ENCODE results near the gene STUM. TPM values are rescaled to one million over a fixed set of nuclear protein-coding genes. Genes with fewer than 3 reads are reported as not detected.

The STUM gene
- total RNA-seq, 2 experiments from 2014 or later, result not detected

DNA sequence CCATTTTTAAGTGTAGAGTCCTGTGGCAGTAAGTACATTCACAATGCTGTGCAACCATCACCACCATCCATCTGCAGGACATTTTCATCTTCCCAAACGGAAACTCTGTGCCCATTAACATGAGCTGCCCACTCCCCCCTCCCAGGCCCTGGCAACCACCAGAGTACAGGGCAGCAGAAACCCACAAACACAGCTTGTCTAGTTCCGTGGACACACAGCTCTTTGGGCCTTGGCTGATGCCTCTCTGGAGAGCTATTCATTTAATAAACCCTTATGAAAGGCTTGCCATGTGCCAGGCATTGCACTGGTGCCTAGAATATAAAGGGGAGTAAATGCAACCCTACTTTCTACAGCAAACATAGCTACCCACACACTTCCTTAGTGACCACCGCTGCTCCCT, 28.0 kb downstream of the STUM start:
- no peaks in the 10 kb centered on the region for H3K36me3 ChIP-seq (ENCODE audit: insufficient read depth, low read length)
- no peaks in the 10 kb centered on the region for H3K9me3 ChIP-seq (ENCODE audit: control insufficient read depth in 1 of 2, insufficient read depth in 1 of 2, low read length in 2 of 2)
- H3K4me3 Mint-ChIP-seq, result no peak overlapping the region
- no peaks in the 10 kb centered on the region for H3K36me3 Mint-ChIP-seq (ENCODE audit: low read depth)
- intact Hi-C loops (cut with DNase I, micrococcal nuclease), result no loop called here
- no peaks in the 10 kb centered on the region for H3K27me3 ChIP-seq (ENCODE audit: control insufficient read depth in 1 of 2, insufficient read depth in 2 of 2, low read length in 2 of 2)
- ATAC-seq (ENCODE audit: poor library complexity) (no peak), DNase-seq (no peak)
- H3K9me3 Mint-ChIP-seq, result no peaks in the 10 kb centered on the region
- CTCF ChIA-PET, result no interaction called here
- no peaks in the 10 kb centered on the region for H3K4me1 Mint-ChIP-seq (ENCODE audit: low read depth)
- H3K4me3 ChIP-seq (ENCODE audit: low read length), result no peak overlapping the region
- H3K27ac ChIP-seq (ENCODE audit: low read depth in 1 of 2, low read length in 2 of 2), result no peak overlapping the region
- POLR2A ChIA-PET, result no interaction called here
- TF ChIP-seq, protein P1, sequence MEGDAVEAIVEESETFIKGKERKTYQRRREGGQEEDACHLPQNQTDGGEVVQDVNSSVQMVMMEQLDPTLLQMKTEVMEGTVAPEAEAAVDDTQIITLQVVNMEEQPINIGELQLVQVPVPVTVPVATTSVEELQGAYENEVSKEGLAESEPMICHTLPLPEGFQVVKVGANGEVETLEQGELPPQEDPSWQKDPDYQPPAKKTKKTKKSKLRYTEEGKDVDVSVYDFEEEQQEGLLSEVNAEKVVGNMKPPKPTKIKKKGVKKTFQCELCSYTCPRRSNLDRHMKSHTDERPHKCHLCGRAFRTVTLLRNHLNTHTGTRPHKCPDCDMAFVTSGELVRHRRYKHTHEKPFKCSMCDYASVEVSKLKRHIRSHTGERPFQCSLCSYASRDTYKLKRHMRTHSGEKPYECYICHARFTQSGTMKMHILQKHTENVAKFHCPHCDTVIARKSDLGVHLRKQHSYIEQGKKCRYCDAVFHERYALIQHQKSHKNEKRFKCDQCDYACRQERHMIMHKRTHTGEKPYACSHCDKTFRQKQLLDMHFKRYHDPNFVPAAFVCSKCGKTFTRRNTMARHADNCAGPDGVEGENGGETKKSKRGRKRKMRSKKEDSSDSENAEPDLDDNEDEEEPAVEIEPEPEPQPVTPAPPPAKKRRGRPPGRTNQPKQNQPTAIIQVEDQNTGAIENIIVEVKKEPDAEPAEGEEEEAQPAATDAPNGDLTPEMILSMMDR (IDR thresholded peaks at IDR 0.05), result no peak
- no peaks in the 10 kb centered on the region for H3K4me1 ChIP-seq (ENCODE audit: insufficient read depth, low read length)
- no peaks in the 10 kb centered on the region for H3K27me3 Mint-ChIP-seq
- H3K27ac Mint-ChIP-seq, result no peak overlapping the region

DNA sequence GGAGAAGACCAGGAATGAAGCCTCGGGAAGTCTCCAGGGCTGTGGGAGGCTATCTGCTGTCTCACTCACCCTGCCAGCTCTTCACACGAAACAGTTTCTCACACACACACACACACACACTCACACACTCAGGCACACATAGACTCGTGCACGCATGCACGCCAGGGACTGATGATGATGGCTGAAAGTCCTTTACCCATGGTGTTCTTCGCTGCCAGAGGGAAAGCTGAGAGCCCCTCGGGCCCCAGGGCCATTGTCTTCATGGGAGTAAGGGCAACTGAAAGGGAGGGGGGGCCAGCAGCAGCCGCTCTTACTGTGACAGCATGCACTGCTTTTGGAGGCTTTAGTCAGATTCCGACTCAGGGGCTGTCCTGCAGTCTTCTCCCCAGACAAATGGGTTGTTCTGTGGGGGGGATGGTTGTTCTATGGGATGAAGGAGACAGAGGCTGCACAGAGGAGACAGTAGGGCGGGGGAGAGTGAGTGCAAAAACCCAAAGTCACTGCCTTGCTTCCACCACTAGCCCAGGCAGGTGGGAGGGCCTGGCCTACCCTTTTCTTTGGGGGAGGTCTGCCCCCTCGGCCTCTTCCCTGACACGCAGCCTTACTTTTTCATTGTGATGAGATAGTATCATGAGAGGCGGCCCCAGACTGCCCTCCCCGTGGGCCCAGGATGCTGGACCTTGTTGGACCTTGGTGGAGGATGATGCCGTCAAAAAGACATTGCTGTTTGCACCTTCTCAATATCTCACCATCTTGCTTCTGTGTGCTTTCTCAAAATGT, 29.0 kb downstream of the STUM start:
- DNase-seq, result no peak
- Mint-ChIP-seq H3K9me3 (no peaks in the 10 kb centered on the region), H3K27me3 (no peaks in the 10 kb centered on the region), H3K36me3 (ENCODE audit: low read depth) (no peaks in the 10 kb centered on the region), H3K27ac (no peak overlapping the region), H3K4me1 (ENCODE audit: low read depth) (no peaks in the 10 kb centered on the region), H3K4me3 (no peak overlapping the region)
- CTCF ChIA-PET, result no interaction called here
- no peak overlapping the region for H3K4me3 ChIP-seq (ENCODE audit: low read length)
- H3K27ac ChIP-seq (ENCODE audit: low read depth in 1 of 2, low read length in 2 of 2), result no peak overlapping the region
- TF ChIP-seq, protein P1 (IDR thresholded peaks at IDR 0.05), result no peak
- H3K4me1 ChIP-seq (ENCODE audit: insufficient read depth, low read length), result no peaks in the 10 kb centered on the region
- no peaks in the 10 kb centered on the region for H3K36me3 ChIP-seq (ENCODE audit: insufficient read depth, low read length)
- no peak for ATAC-seq (ENCODE audit: poor library complexity)
- intact Hi-C loops (cut with DNase I, micrococcal nuclease), result no loop called here
- no peaks in the 10 kb centered on the region for H3K27me3 ChIP-seq (ENCODE audit: control insufficient read depth in 1 of 2, insufficient read depth in 2 of 2, low read length in 2 of 2)
- no peaks in the 10 kb centered on the region for H3K9me3 ChIP-seq (ENCODE audit: control insufficient read depth in 1 of 2, insufficient read depth in 1 of 2, low read length in 2 of 2)
- POLR2A ChIA-PET, result no interaction called here

DNA sequence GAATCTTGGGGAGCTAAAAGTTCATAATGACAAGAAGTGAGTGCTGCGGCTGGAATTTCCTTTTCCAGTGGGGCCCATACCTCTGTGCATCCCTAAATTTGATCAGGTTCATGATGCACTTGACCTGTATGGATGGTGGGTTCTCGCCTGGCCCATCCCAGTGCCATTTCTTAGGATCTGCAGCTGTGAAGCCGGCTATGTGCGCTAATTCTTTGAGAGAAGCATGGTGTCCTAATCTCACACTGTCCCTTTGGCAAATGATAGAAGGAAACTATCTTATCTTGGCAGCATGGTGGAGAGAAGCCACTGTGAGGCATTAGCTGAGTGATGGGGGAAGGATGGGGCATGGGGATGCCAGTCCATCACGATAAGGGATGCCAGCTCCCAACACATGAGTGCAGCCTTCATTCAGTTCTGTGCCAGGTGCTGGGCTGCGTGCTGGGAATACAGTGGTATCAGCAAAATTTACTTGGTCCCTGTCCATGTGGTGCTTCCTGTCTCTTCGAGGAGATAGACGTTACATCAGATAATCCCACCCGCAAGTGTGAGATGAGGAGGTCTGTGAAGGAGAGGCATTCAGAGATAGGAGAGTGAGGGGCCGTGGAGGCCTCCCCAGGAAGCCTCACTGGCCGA, 30.5 kb downstream of the STUM start:
- ATAC-seq (ENCODE audit: poor library complexity) (no peak), DNase-seq (no peak)
- Mint-ChIP-seq H3K27me3 (no peaks in the 10 kb centered on the region), H3K27ac (no peak overlapping the region), H3K36me3 (ENCODE audit: low read depth) (no peaks in the 10 kb centered on the region), H3K4me1 (ENCODE audit: low read depth) (no peaks in the 10 kb centered on the region), H3K4me3 (no peak overlapping the region), H3K9me3 (no peaks in the 10 kb centered on the region)
- POLR2A ChIA-PET, result no interaction called here
- Histone ChIP-seq H3K4me3 (ENCODE audit: low read length) (no peak overlapping the region), H3K36me3 (ENCODE audit: insufficient read depth, low read length) (no peaks in the 10 kb centered on the region), H3K4me1 (ENCODE audit: insufficient read depth, low read length) (no peaks in the 10 kb centered on the region), H3K27me3 (ENCODE audit: control insufficient read depth in 1 of 2, insufficient read depth in 2 of 2, low read length in 2 of 2) (no peaks in the 10 kb centered on the region), H3K9me3 (ENCODE audit: control insufficient read depth in 1 of 2, insufficient read depth in 1 of 2, low read length in 2 of 2) (no peaks in the 10 kb centered on the region), H3K27ac (ENCODE audit: low read depth in 1 of 2, low read length in 2 of 2) (no peak overlapping the region)
- CTCF ChIA-PET, result no interaction called here
- intact Hi-C loops (cut with DNase I, micrococcal nuclease), result no loop called here
- TF ChIP-seq, protein P1 (IDR thresholded peaks at IDR 0.05), result no peak

Data from CD4-positive, alpha-beta T cell (primary cell).